Upper lobe of left lung (tissue), 6 donors: ENCODE data around the gene SMAD7. TPM values are rescaled to one million over a fixed set of nuclear protein-coding genes. Genes with fewer than 3 reads are reported as not detected.

Experiments used
- ATAC-seq, 2 donors: fragments of 200-7000 bp; cut with Tn5 transposase; one replicate each; pipeline ENCODE4 v1.9.1; 2022; ENCODE audit warnings: mild to moderate bottlenecking in 2 of 2, moderate library complexity in 2 of 2; ENCODE audit not compliant: low FRiP score in 2 of 2
- DNase-seq, 2 donors: peaks; one replicate each; pipeline ENCODE4 v3.0.0-alpha.2; 2019 to 2020
- H3K27ac ChIP-seq, 4 donors: fragments of 200-600 bp; sonication (generic); one replicate each; pipeline ENCODE4 v1.5.1; 2016 to 2019
- H3K27me3 ChIP-seq, 4 donors: fragments of 200-600 bp; sonication (generic); one replicate each; pipeline ENCODE4 v1.5.1; 2017 to 2019
- H3K36me3 ChIP-seq, 4 donors: fragments of 200-600 bp; sonication (generic); one replicate each; pipeline ENCODE4 v1.5.1; 2016 to 2019
- H3K4me1 ChIP-seq, 4 donors: fragments of 200-600 bp; sonication (generic); one replicate each; pipeline ENCODE4 v1.5.1; 2018 to 2019
- H3K4me3 ChIP-seq, 4 donors: fragments of 200-600 bp; sonication (generic); one replicate each; pipeline ENCODE4 v1.5.1; 2017 to 2019; ENCODE audit warnings: mild to moderate bottlenecking in 2 of 4, moderate library complexity in 1 of 4
- H3K9me3 ChIP-seq, 4 donors: fragments of 200-600 bp; sonication (generic); one replicate each; pipeline ENCODE4 v1.5.1; 2018 to 2019
- EP300 ChIP-seq, 4 donors: sonication (generic); formaldehyde crosslinking; IDR thresholded peaks; one replicate each; pipeline ENCODE4 v1.5.1; 2017; ENCODE audit warnings: antibody characterized with exemption in 4 of 4, control low read depth in 2 of 4
- POLR2A ChIP-seq, 4 donors: fragments of 450-650 bp; IDR thresholded peaks; one replicate each; pipeline ENCODE4 v1.5.1; 2016 to 2017; ENCODE audit warnings: antibody characterized with exemption in 4 of 4, mild to moderate bottlenecking in 2 of 4
- POLR2AphosphoS5 ChIP-seq, 2 donors: sonication (generic); formaldehyde crosslinking; IDR thresholded peaks; one replicate each; pipeline ENCODE4 v1.5.1; 2017; ENCODE audit warnings: antibody characterized with exemption in 2 of 2
- WGBS, 2 donors: methylation state at CpG; one replicate each; pipeline ENCODE4 v1.1.5; 2017 to 2018; 5-methylcytosine and 5-hydroxymethylcytosine counted together
- total RNA-seq, 6 donors: library from RNA; depleted of rRNA in 4 of 6; stranded (reverse); fragments of >200 nt in 4 of 6; gene quantifications; one replicate each; pipeline versions ENCODE4 v1.1.0 to v1.2.1, GENCODE V29; 2016 to 2021
- TF ChIP-seq, protein P1 (sequence below), 6 experiments: fragments of 450-650 bp in 4 of 6; fragments of 200-600 bp in 2 of 6; sonication (generic) in 2 of 6; IDR thresholded peaks; one replicate each; pipeline ENCODE4 v1.5.1; 2016 to 2019; ENCODE audit warnings: antibody characterized with exemption in 6 of 6
- donor health status: DM: no; HTN: no; CAD: no; lungs with moderate emphysema.
- donor health status: DM: no; HTN: yes; CAD: no; lungs with severe emphysema.

The SMAD7 gene
- total RNA-seq, 6 donors from 2014 or later = 39.6 to 89.0 (median 61.5) TPM

DNA sequence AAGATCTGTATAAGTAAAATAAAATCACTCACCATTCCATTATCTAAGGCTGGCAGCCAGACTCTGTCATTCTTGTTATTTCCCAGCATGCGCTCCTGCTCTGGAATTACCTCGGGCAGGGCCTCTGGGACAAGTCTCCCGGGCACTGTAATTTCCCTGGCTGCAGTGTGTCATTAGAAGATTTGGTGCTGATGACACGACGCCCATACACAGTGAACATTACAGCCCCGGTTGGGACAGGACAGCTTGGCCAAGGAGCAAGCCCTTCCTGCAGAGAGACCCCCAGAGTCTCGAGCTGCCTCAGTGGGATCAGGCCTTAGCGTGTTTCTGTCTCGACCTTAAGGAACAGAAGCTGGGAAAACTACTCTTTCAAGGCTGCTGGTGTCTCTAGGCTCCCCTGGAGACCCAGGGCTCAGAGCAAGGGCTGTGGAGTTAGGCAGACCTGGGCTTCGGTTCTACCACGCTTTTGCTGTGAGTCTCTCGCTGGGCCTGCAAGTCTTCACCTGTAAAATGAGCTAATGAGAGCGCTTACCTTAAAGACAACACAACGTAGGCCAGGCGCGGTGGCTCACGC, 39.7 kb downstream of the SMAD7 start:
- H3K4me1 ChIP-seq = peaks cover 8 to 18% (median 11%) of the 10 kb centered on the region in 4 donors
- H3K4me3 ChIP-seq = no peak overlapping the region
- 96% methylated on average over 10 to 17 of the region's 17 CpGs for WGBS, 2 donors
- ATAC-seq (no peak), DNase-seq (no peak)
- no peak overlapping the region for H3K27ac ChIP-seq
- H3K36me3 ChIP-seq = no peaks in the 10 kb centered on the region
- no peaks in the 10 kb centered on the region for H3K9me3 ChIP-seq
- no peaks in the 10 kb centered on the region for H3K27me3 ChIP-seq
- TF ChIP-seq POLR2AphosphoS5 (IDR thresholded peaks at IDR 0.05) = no peak

DNA sequence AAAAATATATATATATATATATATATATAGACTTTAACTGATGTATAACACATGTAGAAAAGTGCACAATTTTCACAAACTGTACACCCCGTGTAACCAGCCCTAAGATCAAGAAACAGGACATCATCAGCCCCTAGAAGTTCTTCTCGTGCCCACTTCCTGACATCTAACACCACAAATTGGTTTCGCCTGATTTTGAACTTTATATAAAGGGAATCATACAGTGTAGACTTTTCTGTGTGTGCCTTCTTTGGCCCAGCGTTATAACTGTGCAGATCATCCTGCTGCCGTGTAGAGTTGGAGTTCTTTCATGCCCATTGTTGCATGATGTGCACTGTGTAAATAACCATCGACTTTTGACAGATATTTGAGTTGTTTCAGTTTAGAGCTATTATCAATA, 41.0 kb downstream of the SMAD7 start:
- no peak for DNase-seq
- Histone ChIP-seq H3K9me3 (peaks cover 0 to 2% (median under 1%) of the 10 kb centered on the region in 4 donors), H3K27ac (no peak overlapping the region), H3K4me1 (peaks cover 0 to 4% (median 4%) of the 10 kb centered on the region in 4 donors), H3K4me3 (no peak overlapping the region), H3K36me3 (no peaks in the 10 kb centered on the region), H3K27me3 (no peaks in the 10 kb centered on the region)
- WGBS, 2 donors = 69 to 86% methylated on average over 6 of the region's 6 CpGs
- TF ChIP-seq EP300 (IDR thresholded peaks at IDR 0.05) (no peak), POLR2AphosphoS5 (IDR thresholded peaks at IDR 0.05) (no peak), POLR2A (IDR thresholded peaks at IDR 0.05) (no peak)
- TF ChIP-seq, protein P1, sequence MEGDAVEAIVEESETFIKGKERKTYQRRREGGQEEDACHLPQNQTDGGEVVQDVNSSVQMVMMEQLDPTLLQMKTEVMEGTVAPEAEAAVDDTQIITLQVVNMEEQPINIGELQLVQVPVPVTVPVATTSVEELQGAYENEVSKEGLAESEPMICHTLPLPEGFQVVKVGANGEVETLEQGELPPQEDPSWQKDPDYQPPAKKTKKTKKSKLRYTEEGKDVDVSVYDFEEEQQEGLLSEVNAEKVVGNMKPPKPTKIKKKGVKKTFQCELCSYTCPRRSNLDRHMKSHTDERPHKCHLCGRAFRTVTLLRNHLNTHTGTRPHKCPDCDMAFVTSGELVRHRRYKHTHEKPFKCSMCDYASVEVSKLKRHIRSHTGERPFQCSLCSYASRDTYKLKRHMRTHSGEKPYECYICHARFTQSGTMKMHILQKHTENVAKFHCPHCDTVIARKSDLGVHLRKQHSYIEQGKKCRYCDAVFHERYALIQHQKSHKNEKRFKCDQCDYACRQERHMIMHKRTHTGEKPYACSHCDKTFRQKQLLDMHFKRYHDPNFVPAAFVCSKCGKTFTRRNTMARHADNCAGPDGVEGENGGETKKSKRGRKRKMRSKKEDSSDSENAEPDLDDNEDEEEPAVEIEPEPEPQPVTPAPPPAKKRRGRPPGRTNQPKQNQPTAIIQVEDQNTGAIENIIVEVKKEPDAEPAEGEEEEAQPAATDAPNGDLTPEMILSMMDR (IDR thresholded peaks at IDR 0.05) = no peak
- ATAC-seq = no peak

DNA sequence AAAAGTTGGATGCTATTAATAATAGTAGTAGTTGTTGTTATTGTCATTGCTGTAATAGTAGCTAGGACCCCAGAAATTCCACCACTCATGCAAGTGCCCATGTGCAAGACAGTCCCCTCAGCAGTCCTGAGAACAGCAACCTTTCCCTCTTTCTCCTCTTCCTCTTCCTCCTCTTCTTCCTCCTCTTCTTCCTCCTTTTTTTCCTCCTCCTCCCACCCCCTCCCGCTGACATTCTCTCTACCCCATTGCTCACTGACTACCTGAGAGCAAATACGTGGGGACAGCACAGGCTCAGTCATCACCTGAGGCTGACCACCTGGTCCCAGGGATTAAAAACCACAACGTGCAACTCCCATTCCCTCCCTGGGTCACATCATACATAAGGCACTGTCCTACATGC, 41.8 kb downstream of the SMAD7 start:
- no peaks in the 10 kb centered on the region for H3K4me1 ChIP-seq
- no peaks in the 10 kb centered on the region for H3K27me3 ChIP-seq
- H3K9me3 ChIP-seq = peaks cover 0 to 4% (median 2%) of the 10 kb centered on the region in 4 donors
- no peak for ATAC-seq
- H3K4me3 ChIP-seq = no peak overlapping the region
- H3K27ac ChIP-seq = no peak overlapping the region
- no peaks in the 10 kb centered on the region for H3K36me3 ChIP-seq
- no peak for TF ChIP-seq POLR2A (IDR thresholded peaks at IDR 0.05)
- no peak for DNase-seq
- WGBS, 2 donors = 74 to 75% methylated on average over 3 of the region's 3 CpGs

DNA sequence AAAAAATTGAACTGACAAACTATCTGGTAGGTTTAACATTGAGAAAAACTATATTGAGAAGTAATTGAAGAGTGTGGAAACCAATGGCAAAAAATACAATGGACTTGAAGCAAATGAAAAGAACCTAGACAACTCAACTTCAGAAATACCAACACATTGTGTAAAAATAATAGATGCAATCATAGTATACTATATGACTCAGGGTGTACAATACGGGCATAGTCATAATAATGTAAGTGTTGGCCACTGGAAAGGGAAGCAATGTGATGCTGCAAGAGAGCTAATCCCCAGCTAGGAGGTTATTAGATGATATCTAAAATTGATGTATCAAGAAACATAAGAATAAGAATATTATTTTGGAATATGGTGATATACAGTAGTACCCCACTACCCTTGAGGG, 45.3 kb downstream of the SMAD7 start:
- TF ChIP-seq POLR2AphosphoS5 (IDR thresholded peaks at IDR 0.05) (no peak), EP300 (IDR thresholded peaks at IDR 0.05) (no peak), POLR2A (IDR thresholded peaks at IDR 0.05) (no peak)
- TF ChIP-seq, protein P1 (IDR thresholded peaks at IDR 0.05) = no peak
- Histone ChIP-seq H3K4me1 (peaks cover 17 to 21% (median 19%) of the 10 kb centered on the region in 4 donors), H3K9me3 (peaks cover 0 to 4% (median 2%) of the 10 kb centered on the region in 4 donors), H3K4me3 (no peak overlapping the region), H3K27me3 (no peaks in the 10 kb centered on the region), H3K36me3 (no peaks in the 10 kb centered on the region), H3K27ac (no peak overlapping the region)
- ATAC-seq (no peak), DNase-seq (no peak)
- 83 to 86% methylated on average over 1 of the region's 1 CpG for WGBS, 2 donors

DNA sequence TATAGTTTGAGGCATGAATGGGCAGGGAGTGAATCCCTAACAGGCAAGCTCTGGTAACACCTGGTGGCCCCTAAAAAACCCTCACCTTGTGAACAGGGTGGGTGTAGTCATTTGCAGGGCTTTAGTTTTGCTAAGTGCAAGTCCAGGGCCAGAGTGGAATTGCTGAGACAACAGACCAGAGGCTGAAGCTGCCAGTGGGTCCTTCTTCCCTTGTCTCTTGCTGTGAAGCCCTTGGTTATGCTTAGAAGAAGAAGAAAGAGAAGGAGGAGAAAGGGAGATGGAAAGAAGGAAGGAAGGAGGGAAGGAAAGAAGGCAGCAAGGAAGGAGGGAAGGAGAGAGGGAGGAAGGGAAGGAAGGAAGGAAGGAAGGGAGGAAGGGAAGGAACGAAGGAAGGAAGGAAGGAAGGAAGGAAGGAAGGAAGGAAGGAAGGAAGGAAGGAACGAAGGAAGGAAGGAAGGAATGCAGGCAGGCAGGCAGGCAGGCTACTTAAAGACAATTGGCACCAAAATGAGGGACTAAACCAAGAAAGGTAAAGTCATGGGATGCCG, 45.8 kb downstream of the SMAD7 start:
- no peak overlapping the region for H3K4me3 ChIP-seq
- DNase-seq (no peak), ATAC-seq (no peak)
- H3K9me3 ChIP-seq = peaks cover 0 to 4% (median 2%) of the 10 kb centered on the region in 4 donors
- H3K27me3 ChIP-seq = no peaks in the 10 kb centered on the region
- TF ChIP-seq EP300 (IDR thresholded peaks at IDR 0.05) (no peak), POLR2A (IDR thresholded peaks at IDR 0.05) (no peak), POLR2AphosphoS5 (IDR thresholded peaks at IDR 0.05) (no peak)
- TF ChIP-seq, protein P1 (IDR thresholded peaks at IDR 0.05) = no peak
- H3K36me3 ChIP-seq = no peaks in the 10 kb centered on the region
- H3K27ac ChIP-seq = no peak overlapping the region
- 85 to 90% methylated on average over 3 of the region's 3 CpGs for WGBS, 2 donors
- peaks cover 17 to 21% (median 19%) of the 10 kb centered on the region in 4 donors for H3K4me1 ChIP-seq

DNA sequence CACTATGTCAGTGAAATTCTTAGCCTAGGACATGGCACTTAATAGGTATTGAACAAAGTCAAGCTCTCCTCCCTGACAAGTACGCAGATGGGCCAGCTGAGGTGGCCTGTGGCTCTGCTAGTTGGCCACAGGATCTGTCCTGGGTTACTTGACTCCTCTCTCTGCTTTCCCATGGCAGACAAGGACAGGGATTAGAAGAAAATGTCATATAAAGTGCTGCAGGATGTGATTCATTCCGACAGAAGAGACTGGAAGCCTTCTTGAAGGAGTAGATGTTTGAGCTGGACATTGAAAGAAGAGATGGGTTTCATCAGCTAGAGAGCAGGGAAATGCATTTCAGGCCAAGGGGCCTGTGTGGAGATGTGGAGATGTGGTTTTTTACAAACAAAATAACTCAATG, 46.7 kb downstream of the SMAD7 start:
- TF ChIP-seq POLR2A (IDR thresholded peaks at IDR 0.05) = no peak
- TF ChIP-seq POLR2AphosphoS5 (IDR thresholded peaks at IDR 0.05) = no peak
- TF ChIP-seq, protein P1 (IDR thresholded peaks at IDR 0.05) = no peak
- no peak for TF ChIP-seq EP300 (IDR thresholded peaks at IDR 0.05)
- 95 to 100% methylated on average over 2 of the region's 2 CpGs for WGBS, 2 donors
- Histone ChIP-seq H3K36me3 (no peaks in the 10 kb centered on the region), H3K9me3 (peaks cover 0 to 4% (median 2%) of the 10 kb centered on the region in 4 donors), H3K27me3 (no peaks in the 10 kb centered on the region), H3K4me3 (no peak overlapping the region), H3K27ac (peak overlapping the region in 1 of 4 donors; percentile 82), H3K4me1 (peaks cover 17 to 21% (median 19%) of the 10 kb centered on the region in 4 donors)
- no peak for DNase-seq
- no peak for ATAC-seq
